Activated T-cell treated with anti-CD3 and anti-CD28 coated beads for 48 hours (primary cell): ENCODE data around the gene UGT2B15.
"Not testable (repeated sequence)": the region's sequence is repeated elsewhere in the genome, so short reads cannot be mapped to it uniquely, and the experiment has no call there.

Experiments used
- DNase-seq: peaks from one replicate; pipeline ENCODE4 v3.0.0-alpha.2; 2020; ENCODE audit warnings: low read depth

UGT2B15 gene

DNA sequence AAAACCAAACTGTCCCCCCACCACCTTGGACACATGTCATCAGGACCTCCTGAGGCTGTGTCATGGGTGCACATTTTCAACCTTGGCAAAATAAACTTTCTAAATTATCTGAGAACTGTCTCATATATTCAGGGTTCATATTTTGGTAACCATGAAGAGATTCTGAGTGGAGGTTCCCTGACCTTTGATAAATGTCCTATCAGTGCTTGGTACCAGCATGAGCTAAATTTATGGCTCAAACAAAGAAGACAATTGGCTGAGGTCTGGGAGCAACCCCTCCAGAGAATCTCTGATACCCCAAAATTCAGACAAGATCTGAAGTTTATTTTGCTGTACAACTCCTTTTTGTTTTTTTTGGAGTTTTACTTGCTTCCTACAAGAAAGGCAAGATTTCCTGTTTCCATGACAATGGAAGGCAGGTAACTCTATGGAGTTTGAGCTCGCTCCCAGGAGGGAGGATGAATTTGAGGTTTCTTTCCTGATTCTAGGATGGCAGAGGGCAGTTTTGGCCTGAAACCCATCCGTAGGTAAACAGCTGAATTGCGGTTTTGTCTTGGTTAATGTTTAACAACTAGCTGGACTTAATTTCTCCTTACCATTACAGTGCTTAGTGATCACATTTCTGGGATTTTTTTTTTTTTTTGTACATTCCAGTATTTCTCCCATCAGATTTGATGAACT lies 14.5 kb downstream of the UGT2B15 start:
- DNase-seq: no peak

DNA sequence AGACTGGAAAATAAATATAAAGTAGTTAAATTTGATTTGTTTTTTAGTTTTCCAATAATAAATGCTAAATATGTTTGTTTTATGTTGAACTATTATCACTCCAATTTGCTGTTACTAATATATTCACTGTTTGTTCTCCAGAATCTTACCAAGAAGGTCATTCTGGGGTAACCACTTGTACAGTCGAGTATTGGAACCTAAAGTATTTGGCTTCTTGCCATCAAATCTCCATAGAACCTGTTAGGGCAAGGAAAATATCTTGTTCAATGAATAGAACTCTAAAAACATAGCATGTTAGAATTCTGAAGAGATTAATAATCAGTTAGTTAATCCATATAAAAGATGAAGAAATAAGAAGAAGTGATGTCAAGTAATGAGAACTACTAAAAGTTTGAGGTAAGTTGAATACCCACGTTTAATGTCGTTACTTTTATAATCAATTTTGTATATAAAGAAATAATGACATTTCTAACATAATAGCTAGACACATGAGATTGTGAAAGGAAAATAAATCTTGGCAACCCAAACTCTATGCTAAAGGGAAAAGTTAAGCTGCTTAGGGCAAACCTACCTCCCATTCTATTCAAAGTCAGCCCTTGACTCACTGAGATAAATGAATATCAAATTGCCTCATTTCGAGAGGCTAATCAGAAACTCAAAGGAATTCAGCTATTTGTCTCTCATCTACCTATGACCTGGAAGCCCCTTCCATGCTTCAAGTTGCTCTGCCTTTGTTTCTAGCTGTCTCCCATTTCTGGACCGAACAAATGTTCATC lies 15.3 kb downstream of the UGT2B15 start:
- no peak for DNase-seq

DNA sequence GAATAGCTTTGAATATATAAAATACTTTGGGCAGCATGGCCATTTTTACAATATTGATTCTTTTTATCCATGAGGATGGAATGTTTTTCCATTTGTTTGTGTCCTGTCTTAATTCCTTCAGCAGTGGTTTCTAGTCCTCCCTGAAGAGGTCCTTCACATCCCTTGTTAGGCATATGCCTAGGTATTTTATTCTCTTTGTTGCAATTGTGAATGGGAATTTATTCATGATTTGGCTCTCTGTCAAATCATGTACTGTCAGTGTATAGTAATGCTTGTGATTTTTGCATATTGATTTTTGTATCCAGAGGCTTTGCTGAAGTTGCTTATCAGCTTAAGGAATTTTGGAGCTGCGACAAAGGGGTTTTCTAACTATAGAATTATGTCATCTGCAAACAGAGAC lies 18.5 kb downstream of the UGT2B15 start:
- no peak for DNase-seq

DNA sequence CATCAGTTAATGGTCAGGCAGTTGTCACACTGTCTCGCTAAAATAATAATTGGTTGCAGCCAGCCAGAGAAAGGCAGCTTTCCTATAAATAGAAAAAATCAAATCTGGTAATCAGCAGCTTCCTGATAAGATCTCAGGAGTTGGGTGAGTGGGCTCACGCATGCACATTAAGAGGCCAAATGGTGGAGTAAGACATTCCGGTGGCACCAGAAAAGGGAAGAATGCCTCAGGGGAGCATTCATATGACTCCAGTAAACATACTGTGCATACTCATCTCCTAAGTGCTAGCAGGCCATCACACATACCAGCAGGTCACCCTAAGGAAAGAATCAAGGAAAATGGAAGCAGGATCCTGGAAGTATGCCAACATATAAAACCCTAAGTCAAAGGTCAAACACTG lies 40.1 kb downstream of the UGT2B15 start:
- DNase-seq: no peak

DNA sequence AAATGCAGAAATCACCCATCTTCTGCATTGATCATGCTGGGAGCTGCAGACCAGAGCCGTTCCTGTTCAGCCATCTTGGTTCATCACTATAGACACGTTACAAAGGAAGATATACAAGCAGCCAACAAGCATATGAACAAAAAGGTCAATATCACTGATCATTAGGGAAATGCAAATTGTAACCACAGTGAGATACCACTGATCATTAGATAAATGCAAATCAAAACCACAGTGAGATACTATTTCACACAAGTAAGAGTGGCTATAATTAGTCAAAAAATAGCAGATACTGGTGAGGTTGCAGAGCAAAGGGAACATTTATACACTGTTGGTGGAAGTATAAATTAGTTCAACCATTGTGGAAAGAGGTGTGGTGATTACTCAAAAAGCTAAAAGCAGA lies 47.7 kb downstream of the UGT2B15 start:
- DNase-seq: not testable (repeated sequence)

DNA sequence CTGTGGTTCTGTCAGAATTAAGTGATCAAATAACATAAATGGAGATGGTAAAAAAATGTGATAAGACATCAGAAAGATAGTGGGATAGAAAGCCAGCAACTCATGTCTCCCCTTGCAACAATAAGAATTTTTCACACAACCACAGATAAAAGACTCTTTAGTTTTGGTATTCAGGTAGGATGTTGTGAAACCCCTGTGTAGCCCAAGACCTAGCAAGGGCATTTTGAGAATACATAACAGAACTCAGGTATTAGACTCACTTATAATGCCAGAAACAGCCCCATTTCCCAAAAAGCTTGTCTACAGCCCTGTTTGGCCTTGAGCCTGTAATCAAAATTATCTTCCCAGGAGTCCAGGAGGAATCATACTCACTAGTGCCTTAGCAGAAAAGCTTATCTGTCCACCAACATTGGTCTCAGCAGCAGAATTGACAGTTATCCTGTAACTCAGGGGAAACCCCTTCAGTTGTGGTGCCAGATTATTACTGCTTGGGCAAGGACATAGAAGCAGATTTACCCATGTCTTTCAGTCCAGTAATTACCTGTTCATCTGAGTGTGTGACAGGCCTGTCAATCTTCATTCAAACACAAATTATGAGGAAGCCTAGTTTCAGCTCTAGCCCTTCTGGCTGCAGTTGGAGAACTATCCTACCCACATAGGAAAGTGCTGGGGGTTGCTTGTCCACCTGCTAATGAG lies 53.3 kb downstream of the UGT2B15 start:
- no peak for DNase-seq

DNA sequence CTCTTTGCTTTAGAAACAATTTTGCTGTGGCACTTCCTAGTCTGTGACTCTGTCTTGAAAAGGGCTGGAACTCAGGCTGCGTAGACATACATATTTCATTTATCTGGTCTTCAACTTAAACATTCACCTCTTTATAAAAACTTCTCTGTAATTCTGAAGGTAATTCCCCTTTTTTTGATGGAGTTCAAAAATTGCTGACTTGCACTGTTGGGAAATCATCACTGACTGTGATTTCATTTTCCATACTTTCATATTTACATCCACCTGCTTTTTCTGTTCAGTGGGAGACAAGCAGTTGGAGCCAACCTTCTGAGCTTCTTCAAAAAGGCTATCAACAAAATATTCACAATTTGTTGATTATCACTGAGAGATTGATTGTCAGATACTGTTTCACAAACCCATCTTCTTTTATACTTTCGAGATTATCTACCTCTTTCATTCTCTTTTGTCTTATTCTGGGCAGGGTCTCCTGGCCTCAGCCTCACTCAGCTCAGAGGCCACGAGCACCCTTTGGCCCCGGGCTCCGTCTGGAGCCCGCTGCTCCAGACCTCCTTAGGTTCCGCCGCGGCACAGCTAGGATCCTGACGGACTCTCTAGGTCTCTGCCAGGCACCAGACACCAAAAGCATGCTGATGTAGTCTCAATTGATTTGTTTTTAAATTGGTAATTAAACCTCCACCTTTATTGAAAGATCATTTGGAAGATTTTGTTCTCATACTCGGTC lies 54.6 kb downstream of the UGT2B15 start:
- no peak for DNase-seq

DNA sequence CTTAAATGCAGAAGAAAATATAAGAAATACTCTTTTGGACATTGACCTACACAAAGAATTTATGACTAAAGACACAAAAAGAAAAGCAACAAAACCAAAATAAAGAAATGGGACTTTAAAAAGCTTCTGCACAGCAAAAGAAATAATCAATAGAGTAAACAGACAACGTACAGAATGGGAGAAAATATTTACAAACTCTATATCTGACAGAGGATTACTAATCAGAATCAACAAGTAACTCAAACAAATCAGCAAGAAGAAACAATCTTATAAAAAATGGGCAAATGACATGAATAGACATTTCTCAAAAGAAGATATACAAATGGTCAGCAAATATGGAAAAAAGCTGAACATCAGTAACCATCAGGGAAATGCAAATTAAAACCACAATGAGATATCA lies 56.7 kb downstream of the UGT2B15 start:
- no peak for DNase-seq

DNA sequence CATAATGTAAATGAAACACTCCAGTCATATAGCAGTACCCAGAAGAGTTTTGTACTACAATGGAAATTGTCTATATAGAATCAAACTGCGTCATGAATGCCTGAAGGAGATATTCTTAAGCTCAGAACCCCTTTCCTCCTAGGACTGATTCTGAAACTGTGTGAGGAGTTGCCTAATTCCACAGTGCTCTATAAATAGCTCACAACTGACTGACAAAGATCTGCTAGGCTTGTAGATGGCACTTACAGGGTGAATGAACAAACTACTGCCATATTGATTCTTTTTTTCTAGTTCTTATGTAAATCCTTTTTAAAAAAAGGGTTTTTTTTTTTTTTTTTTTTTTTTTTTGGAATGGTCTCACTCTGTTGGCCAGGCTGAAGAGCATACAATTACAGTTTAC lies 64.2 kb downstream of the UGT2B15 start:
- DNase-seq: no peak

DNA sequence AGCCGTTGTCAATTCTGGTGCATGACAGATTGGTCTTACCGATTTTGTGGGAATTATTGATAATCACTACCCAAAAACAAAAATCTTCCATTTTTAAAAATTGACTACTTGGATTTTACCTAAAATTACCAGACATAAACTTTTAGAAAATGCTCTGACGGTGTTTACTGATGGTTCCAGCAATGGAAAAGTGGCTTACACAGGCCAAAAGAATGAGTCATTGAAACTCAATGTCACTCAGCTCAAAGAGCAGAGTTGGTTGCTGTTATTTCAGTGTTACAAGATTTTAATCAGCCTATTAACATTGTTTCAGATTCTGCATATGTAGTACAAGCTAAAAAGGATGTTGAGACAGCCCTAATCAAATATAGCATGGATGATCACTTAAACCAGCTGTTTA lies 71.3 kb downstream of the UGT2B15 start:
- no peak for DNase-seq

DNA sequence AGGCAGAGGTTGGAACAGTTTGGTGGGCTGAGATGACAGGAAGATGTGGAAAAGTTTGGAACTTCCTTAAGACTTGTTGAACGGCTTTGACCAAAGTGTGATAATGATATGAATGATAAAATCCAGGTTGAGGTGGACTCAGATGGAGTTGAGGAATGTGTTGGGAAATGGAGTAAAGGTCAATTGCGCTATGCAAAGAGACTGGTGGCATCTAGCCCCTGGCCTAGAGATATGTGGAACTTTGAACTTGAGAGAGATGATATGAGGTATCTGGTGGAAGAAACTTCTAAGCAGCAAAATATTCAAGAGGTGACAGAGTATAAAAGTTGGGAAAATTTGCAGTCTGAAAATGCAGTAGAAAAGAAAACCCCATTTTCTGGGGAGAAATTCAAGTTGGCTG lies 73.0 kb downstream of the UGT2B15 start:
- DNase-seq: no peak
